Stimulated activated CD8-positive, alpha-beta memory T cell treated with anti-CD3 and anti-CD28 coated beads, Interleukin-15, amount 100 ng/mL, for 4 hours (primary cell): ENCODE data around the gene CFAP77.
"Not testable (repeated sequence)": the region's sequence is repeated elsewhere in the genome, so short reads cannot be mapped to it uniquely, and the experiment has no call there.

Source experiments
- DNase-seq, 2 donors: peaks; one replicate each; pipeline ENCODE4 v3.0.0-alpha.2; 2020; ENCODE audit warnings: low read depth in 2 of 2

Gene CFAP77

GRCh38 chr9:132547436-132547835, 137.4 kb downstream of the CFAP77 start:
- no peak for DNase-seq

- DNase-seq: no peak
Observed at GRCh38 chr9:132547976-132548730, 138.1 kb downstream of the CFAP77 start.

GRCh38 chr9:132548751-132549640, 139.0 kb downstream of the CFAP77 start:
- DNase-seq: no peak

GRCh38 chr9:132551556-132551955, 141.5 kb downstream of the CFAP77 start:
- DNase-seq: no peak

GRCh38 chr9:132552041-132552440, 142.0 kb downstream of the CFAP77 start:
- no peak for DNase-seq

GRCh38 chr9:132554755-132555154, 144.7 kb downstream of the CFAP77 start:
- DNase-seq: no peak

- no peak for DNase-seq
Observed at GRCh38 chr9:132555528-132555927, 145.5 kb downstream of the CFAP77 start.

GRCh38 chr9:132556235-132556634, 146.2 kb downstream of the CFAP77 start:
- DNase-seq: no peak

GRCh38 chr9:132556714-132557113, 146.7 kb downstream of the CFAP77 start:
- DNase-seq: no peak

- DNase-seq: no peak
Observed at GRCh38 chr9:132557159-132557558, 147.1 kb downstream of the CFAP77 start.

- DNase-seq: no peak
Observed at GRCh38 chr9:132559711-132560110, 149.7 kb downstream of the CFAP77 start.

GRCh38 chr9:132560616-132561202, 150.7 kb downstream of the CFAP77 start:
- no peak for DNase-seq

- no peak for DNase-seq
Observed at GRCh38 chr9:132562306-132562573, 152.2 kb downstream of the CFAP77 start.

- no peak for DNase-seq
Observed at GRCh38 chr9:132564526-132564925, 154.5 kb downstream of the CFAP77 start.

- not testable (repeated sequence) for DNase-seq
Observed at GRCh38 chr9:132568787-132569186, 158.8 kb downstream of the CFAP77 start.

- no peak for DNase-seq
Observed at GRCh38 chr9:132571806-132572600, 162.0 kb downstream of the CFAP77 start.

- DNase-seq: no peak
Observed at GRCh38 chr9:132572921-132573320, 162.9 kb downstream of the CFAP77 start.

- DNase-seq: no peak
Observed at GRCh38 chr9:132575005-132575609, 165.1 kb downstream of the CFAP77 start.

- DNase-seq: no peak
Observed at GRCh38 chr9:132575811-132576210, 165.8 kb downstream of the CFAP77 start.

- DNase-seq: no peak
Observed at GRCh38 chr9:132577119-132577518, 167.1 kb downstream of the CFAP77 start.

- DNase-seq: no peak
Observed at GRCh38 chr9:132578367-132578932, 168.4 kb downstream of the CFAP77 start.
